ENCODE measurements around the gene EPG5.

Gene EPG5

GRCh38 chr18:45940724-45941123 lies 26.4 kb downstream of the EPG5 start:
- Histone ChIP-seq H3K27me3 (replicated peaks; ENCODE audit: control insufficient read depth, insufficient read depth, low read length) (no peaks in the 10 kb centered on the region), H3K4me3 (replicated peaks; ENCODE audit: low read depth, low read length) (no peak overlapping the region), H3K36me3 (ENCODE audit: control insufficient read depth, insufficient read depth, low read length) (peaks cover 7% of the 10 kb centered on the region)
- no peak for TF ChIP-seq CTCF (IDR thresholded peaks at IDR 0.05; ENCODE audit: insufficient read depth, low read length, poor library complexity, severe bottlenecking)
- DNase-seq (ENCODE audit: extremely low read depth, insufficient read length): no peak

- no peak for DNase-seq (ENCODE audit: extremely low read depth, insufficient read length)
- H3K27me3 ChIP-seq (replicated peaks; ENCODE audit: control insufficient read depth, insufficient read depth, low read length): no peaks in the 10 kb centered on the region
- peaks cover 7% of the 10 kb centered on the region for H3K36me3 ChIP-seq (ENCODE audit: control insufficient read depth, insufficient read depth, low read length)
- H3K4me3 ChIP-seq (replicated peaks; ENCODE audit: low read depth, low read length): no peak overlapping the region
- TF ChIP-seq CTCF (IDR thresholded peaks at IDR 0.05; ENCODE audit: insufficient read depth, low read length, poor library complexity, severe bottlenecking): no peak
These were observed 27.9 kb downstream of the EPG5 start for GRCh38 chr18:45939236-45939635.

- H3K36me3 ChIP-seq (ENCODE audit: control insufficient read depth, insufficient read depth, low read length): peaks cover 7% of the 10 kb centered on the region
These were observed 28.6 kb downstream of the EPG5 start for GRCh38 chr18:45938488-45938935.

GRCh38 chr18:45935591-45936335 lies 31.4 kb downstream of the EPG5 start:
- no peak for TF ChIP-seq CTCF (IDR thresholded peaks at IDR 0.05; ENCODE audit: insufficient read depth, low read length, poor library complexity, severe bottlenecking)
- no peaks in the 10 kb centered on the region for H3K27me3 ChIP-seq (replicated peaks; ENCODE audit: control insufficient read depth, insufficient read depth, low read length)
- DNase-seq (ENCODE audit: extremely low read depth, insufficient read length): no peak
- H3K4me3 ChIP-seq (replicated peaks; ENCODE audit: low read depth, low read length): no peak overlapping the region
- peaks cover 8% of the 10 kb centered on the region for H3K36me3 ChIP-seq (ENCODE audit: control insufficient read depth, insufficient read depth, low read length)

More at GRCh38 chr18:45938488-45938935, 28.6 kb downstream of the EPG5 start:
- no peak for TF ChIP-seq CTCF (IDR thresholded peaks at IDR 0.05; ENCODE audit: insufficient read depth, low read length, poor library complexity, severe bottlenecking)
- no peak for DNase-seq (ENCODE audit: extremely low read depth, insufficient read length)
- Histone ChIP-seq H3K27me3 (replicated peaks; ENCODE audit: control insufficient read depth, insufficient read depth, low read length) (no peaks in the 10 kb centered on the region), H3K4me3 (replicated peaks; ENCODE audit: low read depth, low read length) (no peak overlapping the region)

DNA sequence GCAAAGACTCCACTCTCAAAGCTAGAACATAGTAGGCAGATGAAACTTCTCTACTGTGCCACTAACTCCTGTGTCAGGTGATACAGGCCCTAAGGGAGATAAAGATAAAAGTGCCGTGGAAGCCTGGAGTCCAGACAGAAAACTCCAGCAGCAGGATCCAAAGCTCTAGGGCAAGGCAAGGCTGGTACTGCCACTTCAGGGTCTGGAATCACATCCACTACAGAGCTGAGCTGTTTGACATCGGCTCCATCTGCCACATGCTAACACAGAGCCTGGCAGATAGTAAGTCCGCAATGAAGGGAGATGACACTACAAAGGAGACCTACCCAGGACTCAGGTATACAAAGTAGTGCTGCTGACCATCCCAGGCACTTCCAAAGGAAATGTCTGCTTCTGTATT lies 34.4 kb downstream of the EPG5 start:
- no peaks in the 10 kb centered on the region for H3K27me3 ChIP-seq (replicated peaks; ENCODE audit: control insufficient read depth, insufficient read depth, low read length)
- peaks cover 4% of the 10 kb centered on the region for H3K36me3 ChIP-seq (ENCODE audit: control insufficient read depth, insufficient read depth, low read length)
- TF ChIP-seq CTCF (IDR thresholded peaks at IDR 0.05; ENCODE audit: insufficient read depth, low read length, poor library complexity, severe bottlenecking): no peak
- H3K4me3 ChIP-seq (replicated peaks; ENCODE audit: low read depth, low read length): no peak overlapping the region
- DNase-seq (ENCODE audit: extremely low read depth, insufficient read length): no peak
